GM19351 (cell line): ENCODE results near the gene CENPB.
"Not testable (repeated sequence)": the region's sequence is repeated elsewhere in the genome, so short reads cannot be mapped to it uniquely, and the experiment has no call there.

Source experiments
- ATAC-seq: cut with Tn5 transposase; IDR thresholded peaks from one replicate; pipeline ENCODE4 v1.9.1; 2021; ENCODE audit warnings: mild to moderate bottlenecking, moderate library complexity; ENCODE audit not compliant: unreplicated experiment

CENPB gene

DNA sequence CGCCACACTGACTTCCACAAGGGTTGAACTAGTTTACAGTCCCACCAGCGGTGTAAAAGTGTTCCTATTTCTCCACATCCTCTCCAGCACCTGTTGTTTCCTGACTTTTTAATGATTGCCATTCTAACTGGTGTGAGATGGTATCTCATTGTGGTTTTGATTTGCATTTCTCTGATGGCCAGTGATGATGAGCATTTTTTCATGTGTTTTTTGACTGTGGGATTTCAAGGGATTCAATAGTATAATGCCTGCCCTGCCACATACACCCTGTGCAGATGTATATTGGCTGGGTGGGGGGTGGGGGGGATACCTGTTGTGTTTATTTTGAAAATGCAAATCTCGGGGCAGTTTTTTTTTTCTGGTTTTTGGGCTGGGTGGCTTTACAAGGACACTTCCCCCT lies 7.6 kb upstream of the CENPB start:
- ATAC-seq, result not testable (repeated sequence)

DNA sequence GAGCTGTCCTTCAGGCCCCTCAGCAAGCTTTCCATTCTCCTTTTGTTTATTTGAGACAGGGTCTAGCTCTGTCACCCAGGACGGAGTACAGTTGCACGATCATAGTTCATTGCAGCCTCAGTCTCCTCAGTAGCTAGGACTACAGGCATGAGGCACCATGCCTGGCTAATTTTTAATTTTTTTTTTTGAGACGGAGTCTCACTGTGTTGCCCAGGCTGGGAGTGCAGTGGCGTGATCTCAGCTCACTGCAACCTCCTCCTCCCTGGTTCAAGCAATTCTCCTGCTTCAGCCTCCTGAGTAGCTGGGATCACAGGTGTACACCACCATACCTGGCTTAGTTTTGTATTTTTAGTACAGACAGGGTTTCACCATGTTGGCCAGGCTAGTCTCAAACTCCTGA lies 2.7 kb upstream of the CENPB start:
- not testable (repeated sequence) for ATAC-seq

DNA sequence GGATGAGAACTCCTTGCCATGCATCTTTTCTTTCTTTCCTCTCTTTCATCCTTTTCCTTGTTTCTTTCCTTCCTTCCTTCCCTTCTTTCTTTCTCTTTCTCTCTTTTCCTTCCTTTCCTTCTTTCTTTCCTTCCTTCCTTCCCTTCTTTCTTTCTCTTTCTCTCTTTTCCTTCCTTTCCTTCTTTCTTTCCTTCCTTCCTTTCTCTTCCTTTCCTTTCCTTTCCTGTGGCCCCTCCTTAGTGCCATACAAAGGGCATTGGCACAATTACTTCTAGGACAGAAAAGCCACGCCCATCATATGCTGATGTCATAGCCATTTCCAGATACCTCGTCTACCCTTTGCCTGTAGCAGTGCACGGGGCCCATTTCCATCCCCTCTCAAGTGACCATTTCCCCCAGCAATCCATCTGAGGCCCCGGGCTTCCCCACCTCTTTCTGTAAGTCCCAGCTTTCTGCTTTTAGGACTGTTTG lies 2.2 kb upstream of the CENPB start:
- ATAC-seq, result no peak

DNA sequence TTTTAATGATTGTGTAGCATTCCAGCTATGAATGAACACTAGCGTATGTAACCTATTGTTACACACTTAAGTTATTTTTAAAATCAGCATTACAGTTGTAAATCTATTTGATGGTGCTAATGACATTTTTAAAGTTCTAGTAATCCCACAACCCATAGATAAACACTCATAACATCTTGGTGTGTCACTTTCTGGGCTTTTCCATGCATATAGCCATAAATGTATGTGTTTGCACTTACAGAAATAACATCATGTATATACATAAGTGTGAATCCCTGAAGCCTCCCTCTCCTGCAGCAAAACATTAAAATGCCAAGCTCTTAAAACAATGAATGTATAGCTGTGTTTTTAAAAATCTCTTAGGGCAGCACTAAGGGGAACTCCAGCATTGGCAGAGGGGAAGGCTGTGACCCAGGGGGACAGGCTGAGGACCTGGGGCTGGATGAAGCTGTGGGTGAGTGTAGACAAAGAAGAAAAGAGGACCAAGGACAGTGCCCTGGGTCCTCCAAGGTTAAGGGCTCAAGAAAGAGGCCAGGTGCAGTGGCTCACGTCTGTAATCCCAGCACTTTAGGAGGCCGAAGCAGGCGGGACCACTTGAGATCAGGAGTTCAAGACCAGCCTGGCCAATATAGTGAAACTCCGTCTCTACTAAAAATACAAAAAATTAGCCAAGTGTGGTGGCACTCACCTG lies 929 bp upstream of the CENPB start:
- ATAC-seq, result no peak

DNA sequence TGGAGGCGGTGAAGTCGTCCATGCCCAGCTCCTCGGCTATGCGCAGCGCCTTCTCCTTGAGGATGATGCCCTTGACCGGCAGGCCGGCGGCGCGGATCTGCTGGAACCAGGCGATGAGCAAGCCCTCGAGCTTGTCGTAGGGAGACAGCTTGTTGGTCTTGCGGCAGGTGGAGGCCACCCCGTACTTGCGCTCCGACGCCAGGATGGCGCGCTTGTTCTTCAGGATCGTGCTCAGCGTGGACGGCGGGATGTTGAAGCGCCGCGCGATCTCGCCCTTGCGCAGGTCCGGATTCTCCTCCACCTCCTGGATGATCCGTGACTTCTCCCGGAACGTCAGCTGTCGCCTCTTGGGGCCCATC lies 435 bp downstream of the CENPB start:
- ATAC-seq, result peak; percentile 29

DNA sequence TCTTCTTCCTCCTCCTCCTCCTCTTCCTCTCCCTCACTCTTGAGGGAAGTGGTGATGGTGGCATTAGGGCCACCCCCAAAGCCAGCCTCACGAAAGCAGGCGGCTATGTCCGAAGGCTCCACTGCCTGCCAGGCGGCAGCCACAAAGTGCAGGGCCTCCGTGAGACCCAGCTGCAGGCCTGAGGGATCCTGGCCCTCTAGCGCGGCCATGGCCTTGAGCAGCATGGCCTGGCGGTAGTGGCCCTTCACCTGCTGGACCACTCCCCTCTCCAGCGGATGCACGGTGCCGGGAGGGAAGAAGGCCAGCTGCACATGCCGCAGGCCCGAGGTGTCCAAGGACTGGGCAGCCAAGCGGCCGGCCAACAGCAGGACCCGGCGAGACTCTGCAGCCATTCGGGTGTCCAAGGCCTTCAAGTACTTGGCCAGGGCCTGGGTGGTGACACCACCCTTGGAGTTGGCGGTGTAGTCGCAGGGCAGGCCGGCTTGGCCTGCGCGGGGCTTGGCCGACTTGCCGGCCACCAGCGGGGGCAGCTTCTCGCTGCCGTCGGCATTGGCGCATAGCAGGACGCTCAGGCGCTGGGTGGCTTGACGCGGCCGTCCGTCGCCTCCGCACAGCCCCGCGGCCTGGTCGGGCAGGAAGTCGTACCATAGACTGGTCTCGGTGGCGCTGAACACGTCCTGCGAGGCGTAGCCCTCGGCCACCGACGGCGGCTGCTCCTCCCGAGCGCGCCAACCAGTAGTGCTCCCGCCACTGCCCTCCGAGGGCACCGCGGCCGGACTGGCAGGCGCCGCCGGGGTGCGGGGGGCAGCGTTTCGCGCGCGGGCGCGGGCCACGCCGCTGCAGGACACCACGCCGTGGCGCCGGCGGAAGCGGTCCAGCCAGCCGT lies 1.1 kb downstream of the CENPB start:
- ATAC-seq, result no peak

DNA sequence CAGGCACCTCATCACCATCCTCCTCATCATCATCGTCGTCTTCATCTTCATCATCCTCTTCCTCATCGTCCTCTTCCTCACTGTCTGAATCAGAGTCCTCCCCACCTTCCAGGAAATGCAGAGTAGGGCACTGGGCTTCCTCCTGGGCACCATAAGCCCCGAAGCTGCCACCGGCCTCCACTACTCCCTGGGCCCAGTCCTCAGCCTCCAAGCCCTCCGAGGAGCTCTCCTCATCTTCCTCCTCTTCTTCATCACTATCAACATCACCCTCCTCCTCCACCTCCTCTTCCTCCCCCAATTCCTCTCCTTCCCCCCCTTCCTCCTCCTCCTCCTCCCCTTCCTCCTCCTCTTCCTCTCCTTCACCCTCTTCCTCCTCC lies 1.7 kb downstream of the CENPB start:
- ATAC-seq, result no peak

DNA sequence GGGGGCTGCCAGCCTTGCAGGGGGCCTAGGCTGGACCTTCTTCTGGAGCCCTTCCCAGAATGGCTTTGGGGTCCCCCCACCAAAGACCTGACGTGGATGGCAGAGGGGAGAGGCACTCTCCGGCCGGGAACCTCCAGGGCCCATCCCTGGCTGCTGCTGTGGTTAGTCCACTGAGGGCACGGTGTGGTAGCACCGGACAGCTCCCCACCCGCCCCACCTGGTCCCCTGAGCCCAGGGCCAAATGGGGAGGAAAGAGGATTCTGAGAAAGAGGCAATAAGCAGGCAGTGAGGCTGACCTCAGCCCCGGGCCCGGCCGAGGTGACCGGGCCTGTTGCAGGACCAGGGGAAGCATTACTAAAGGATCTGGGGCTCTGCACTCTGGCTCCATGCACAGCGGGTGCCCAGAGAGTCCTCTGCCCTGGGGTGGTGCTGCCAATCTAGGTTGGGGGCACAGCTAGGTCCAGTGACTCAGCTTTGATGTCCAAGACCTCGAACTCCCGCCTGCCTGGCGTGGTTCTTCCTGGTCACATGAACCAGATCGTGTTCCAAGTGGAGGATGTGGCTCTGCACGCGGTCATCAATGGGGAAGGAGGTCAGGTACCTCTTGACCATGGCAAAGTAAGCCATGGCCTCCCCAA lies 2.2 kb downstream of the CENPB start:
- no peak for ATAC-seq

DNA sequence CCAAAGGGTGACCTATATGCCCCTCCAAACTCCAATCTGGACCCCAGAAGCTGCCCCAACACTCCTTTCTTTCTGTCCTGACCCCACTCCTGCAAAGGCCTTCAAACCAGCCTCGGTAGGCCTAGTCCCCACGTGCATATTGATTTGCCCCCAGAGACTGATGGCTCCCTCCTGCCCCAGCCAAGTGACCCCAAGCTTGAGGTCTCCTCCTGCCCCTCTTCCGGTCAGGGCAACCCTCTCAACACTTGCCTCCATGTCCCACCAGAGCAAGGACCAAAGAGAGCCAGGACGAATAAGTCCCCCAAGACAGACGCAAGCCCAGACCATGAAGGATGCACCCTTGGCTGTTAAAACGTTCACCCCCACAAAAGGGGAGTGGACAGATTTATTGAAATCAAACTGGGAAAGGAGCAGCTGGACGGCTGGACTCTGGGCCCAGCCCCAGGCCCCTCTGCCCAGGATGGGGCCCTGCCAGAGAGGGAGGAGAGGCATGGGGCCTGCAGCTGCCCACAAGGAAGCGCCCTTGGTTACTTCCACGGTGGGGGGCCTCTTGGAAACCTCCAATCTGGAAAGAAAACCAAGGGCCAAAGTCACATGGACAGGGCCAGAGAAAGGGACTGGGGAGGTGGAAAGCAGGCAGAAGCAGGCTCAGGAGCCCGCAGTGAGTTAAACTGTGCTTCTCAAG lies 2.9 kb downstream of the CENPB start:
- ATAC-seq, result no peak

DNA sequence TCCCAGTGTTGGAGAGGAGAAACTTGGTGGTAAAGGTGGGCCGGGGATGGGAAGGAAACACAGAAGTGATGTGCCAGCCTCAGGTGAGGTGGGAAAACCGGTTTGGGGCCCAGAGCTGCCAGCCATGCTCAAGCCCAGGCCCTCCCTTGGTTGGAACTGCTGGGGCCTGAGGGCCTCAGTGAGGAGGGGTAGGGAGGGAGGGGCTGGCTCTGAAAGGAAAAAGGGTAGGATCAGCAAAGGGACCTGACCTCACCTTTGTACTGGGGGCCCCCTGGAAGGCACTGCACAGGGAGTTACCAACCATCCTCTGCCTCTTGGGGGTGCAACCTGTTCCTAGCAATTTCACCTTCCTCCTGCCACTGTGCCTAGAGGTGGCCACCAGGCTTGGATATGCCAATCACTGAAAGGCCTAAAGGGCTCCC lies 3.5 kb downstream of the CENPB start:
- no peak for ATAC-seq

DNA sequence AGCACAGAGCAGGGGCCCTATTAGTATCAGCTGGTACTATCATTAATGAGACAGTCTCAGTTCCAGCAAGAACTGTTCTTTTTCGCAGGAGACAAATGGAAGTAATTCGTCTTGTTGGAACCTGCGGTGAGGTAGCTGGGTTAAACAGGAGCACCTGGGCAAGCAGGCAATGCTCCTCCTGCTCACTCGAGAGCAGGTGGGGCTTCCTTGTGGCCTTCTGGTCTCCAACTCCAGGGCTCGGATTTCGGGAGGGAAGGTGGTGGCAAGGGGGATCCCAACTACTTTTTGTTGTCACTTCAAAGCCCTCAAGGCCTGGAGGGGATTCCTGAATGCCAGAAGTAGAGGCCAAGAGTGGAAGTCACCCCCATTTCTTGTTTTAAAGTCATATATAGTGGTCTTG lies 3.9 kb downstream of the CENPB start:
- ATAC-seq, result no peak

DNA sequence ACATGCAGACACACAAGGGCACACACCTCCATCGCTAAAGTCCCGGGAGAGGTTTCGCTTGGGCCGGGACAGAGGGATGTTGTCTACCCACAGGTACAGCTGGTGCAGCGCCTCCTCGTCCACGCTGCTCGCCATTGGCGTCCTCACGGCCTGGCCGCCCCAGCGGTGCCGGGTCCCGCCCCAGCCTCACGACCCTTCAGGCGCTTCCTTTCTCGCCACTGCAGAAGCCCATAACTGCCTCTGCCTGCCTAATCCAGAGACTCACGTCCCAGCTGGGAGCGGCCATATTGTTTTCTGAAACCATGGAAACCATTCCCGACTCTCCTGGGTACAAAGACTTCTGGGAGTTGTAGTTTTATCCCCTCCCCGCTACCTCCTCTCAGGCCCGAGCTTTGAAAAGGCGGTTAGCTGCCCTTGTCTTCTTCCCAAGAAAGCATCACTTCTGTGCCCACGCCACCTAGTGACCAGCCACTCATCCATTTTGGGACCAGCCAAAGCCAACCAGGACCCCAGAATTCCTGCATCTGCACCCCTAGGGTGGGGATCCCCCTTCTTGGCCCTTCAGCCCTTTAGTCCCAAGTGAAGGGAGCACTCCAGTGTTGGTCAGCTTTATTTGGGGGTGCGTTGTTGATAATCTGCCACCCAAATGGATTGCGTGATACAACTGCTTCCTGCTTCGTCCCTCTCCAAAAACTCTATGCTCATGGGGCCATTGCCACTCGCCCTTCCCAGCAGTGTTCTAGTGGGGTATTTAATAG lies 5.2 kb downstream of the CENPB start, which contains the start of gene SPEF1:
Gene SPEF1 (minus strand): TSS at position 296 of the 758 bp plus-strand sequence. CDS start 161 bp downstream, at position 135.
- ATAC-seq, result peak; percentile 74

DNA sequence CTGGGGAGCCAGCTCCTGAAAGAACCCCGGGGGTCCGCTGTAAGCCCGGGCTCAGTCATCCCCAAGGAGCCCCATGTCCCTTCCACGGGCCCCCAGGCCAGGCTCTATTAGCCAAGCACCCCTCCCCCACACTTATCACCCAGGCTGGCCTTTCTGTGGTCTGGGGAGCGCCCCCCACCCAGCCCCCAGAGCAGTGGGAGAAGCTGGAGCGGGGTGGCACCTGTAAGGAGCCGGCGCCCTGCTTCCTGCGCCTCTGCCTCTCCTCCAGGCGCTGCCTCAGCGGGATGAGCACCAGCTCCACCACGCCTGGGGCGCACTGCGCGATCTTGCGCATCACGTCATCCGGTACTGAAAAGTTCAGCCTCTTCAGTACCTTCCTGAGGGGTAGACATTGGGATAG lies 7.6 kb downstream of the CENPB start:
- no peak for ATAC-seq

DNA sequence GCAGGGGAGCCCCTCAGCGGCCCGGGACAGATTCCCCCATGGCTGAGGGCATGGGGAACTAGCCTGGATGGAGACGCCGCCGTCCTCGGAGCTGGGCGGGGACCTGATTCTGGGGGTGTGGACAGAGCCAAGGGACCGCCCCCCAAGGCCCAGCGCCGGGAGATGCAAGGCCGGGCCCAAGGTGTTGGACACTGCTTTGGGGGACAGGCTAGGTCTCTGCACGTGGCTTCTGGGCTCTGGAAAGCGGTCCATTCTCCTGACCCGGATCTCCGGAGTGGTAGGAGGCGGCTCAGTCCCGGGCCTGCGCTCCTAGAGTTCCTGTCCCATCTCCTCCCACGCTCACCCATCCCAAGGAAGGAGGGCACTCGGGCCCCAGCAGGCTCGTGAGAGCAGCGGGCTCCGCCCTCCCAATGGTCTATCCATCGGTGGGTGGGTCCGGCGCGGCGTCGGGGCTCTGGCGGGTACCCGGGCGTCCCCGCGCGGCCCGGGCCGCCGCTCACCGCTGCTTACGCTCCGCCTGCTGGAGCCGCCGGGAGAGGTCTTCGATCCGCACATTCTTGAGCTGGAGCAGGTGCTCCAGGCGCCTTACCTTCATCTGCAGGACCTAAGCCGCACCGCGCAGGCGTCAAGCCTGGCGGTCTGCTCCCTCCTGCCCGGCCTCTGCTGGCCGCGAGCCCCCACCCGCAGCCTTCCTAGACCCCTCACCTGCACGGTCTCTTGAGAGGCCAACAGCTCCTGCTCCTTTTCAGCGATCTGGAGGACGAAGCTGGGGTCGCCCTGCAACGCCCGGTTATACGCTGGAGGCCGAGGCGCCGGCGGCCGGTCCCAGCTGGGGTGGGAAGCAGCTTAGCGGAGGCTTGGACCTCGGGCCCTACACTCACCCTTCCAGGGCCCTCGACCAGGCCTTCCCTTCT lies 8.6 kb downstream of the CENPB start:
- ATAC-seq, result no peak

DNA sequence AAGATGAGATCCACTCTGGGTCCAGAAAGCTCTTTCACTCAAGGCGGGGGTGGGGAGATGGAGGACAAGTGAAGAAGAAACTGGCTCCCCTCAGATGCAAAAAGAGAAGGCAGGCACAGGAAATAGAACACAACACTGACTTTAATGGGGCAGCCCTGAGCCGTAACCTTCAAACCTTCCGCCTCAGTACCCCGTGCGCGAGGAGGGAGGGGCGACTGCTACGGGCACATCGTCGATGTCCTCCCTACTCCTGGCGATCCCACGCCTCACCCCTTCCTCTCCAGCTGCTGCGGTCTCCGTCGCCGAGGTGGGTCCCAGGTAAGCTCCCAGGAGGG lies 9.2 kb downstream of the CENPB start:
- no peak for ATAC-seq

DNA sequence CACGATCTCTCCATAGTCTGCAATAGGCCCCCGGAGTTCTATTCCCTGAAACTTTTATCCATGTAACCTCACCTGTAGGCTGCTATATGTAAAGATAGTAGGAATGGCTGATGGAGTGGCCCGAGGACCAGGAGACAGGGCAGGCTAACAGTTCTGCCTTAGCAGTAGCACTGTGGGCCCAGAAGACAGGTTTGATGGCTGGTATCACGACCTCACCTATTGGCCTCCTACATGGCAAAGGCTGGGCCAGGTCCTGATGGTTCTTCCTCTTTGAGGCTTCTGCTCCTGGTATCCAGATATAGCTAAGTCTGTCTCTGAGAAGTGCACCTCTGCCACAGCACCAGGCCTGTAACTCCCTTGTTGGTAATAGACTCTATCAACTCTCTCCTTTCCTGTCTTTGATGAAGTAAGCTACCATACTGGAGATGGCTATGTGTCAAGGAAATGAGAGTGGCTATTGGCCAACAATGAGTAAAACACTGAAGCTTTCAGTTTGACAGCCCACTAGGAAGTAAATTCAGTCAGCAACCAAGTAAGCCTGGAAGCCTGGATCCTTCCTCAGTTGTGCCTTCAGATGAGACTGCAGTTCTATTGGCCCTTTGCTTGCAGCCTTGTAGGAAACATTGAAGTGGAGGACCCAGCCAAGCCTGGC lies 11.0 kb downstream of the CENPB start:
- no peak for ATAC-seq

DNA sequence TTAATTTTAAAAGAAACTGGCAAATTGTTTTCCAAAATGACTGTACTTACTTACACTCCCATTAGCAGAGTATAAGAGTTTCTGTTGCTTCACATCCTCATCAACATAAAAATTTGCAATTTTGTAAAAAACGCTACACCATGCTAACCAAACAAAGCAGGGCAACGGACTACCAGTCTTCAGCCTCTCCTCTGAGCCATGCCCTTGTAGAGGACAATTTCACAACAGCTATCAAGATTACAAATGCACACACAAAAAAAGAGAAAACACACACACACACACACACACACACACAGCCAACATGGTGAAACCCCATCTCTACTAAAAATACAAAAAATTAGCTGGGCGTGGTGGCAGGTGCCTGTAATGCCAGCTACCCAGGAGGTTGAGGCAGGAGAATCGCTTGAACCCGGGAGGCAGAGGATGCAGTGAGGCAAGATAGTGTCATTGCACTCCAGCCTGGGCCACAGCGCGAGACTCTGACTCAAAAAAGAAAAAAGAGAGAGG lies 14.9 kb downstream of the CENPB start:
- no peak for ATAC-seq

DNA sequence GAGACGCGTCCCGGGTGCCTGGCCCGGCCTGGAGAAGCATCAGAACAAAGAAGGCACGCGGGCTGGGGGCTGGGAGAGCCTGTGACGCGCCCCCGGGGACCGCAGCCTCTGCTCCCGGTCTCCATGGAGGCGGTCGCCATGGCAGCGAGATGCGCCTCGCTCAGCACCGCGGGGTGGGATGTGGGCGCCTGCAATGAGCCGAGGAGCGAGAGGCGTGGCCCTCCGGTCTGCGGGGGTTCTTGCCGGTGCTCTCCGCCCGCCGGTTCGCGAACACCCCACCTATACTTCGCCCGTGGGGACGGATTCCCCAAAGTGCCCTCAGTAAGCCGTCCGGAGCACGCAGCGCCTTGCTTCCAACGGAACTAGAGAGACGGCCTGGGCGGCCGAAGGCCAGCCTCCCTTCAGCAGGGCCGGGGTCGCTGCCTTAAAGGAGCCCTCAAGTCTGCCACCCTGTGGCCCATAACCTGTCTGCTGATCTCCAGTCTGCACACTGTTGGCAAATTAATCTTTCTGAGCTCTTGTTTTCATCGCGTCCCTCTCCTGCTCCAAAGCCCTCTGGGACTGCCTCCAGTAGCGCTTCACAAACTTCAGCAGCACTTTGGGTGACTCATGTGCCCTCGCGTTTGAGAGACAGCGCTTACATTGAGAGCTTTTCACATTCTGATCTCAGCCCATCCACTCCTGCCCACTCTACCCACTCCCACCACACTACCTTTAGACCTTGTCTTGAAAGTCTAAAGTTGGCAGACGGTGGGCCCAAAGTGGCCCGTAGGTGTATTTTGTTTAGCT lies 18.0 kb downstream of the CENPB start:
- ATAC-seq, result peak; percentile 40
